ENCODE measurements around the gene LRRC9.

GRCh38 chr14:60093080-60093479, 173.1 kb downstream of the LRRC9 start:
- TF ChIP-seq CTCF (IDR thresholded peaks at IDR 0.05) (no peak), POLR2A (IDR thresholded peaks at IDR 0.05) (no peak)
